NCI-H146 treated with DMSO at 0.1 percent for 48 hours (cell line): ENCODE results near the gene RPTOR.
A peak's percentile ranks its signal among the peaks of the same experiment; 100 is the strongest.

ENCODE experiments used
- DNase-seq: peaks from one replicate; lab custom pipeline; 2025; ENCODE audit not compliant: unreplicated experiment; lab: John Stamatoyannopoulos, UW

Gene RPTOR

DNA sequence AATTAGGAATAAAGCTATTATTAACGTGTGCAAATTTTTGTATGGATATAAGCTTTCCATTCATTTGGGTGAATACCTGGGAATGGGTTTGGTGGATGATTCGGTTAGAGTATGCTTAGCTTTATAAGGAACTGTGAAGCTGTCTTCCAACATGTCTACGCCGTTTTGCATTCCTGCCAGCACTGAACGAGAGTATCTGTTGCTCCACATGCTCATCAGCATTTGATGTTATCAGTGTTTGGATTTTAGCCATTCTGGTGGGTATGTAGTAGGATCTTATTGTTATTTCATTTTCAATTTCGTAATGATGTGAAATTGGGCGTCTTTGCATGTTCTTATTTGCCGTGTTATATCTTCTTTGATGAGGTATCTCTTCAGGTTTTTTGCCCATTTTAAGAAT is 168.0 kb downstream of the RPTOR start:
- no peak for DNase-seq

DNA sequence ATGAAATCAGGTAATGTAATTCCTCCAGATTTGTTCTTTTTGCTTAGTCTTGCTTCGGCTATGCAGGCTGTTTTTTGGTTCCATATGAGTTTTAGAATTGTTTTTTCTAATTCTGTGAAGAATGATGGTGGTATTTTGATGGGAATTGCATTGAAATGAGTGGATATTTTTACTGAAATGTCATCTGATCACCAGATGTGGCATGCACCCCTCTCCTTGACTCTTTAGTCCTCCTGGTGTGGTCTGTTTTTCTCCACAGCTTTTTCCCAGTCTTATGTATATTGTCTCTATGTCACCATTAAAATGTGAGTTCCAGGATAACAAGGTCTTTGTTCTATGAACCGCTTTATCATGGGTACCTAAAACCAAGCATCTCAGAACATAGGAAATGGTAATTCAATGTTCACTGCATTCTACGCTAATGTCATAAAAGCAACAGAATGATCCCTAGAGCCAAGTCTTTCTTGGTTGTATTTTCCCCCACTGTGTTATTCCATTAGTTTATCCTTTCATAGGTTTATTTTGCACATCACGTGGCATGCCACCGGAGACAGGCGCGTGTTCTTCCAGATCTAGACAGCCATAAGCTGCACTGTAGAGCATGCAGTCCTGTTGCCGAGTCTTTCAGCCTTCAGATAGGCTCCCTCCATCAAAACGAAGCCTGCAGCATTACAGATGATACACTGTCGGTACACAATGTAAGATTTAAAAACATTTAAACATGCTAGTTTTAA is 172.5 kb downstream of the RPTOR start:
- DNase-seq: no peak

GRCh38 chr17:80717720-80718083 is 173.1 kb downstream of the RPTOR start:
- DNase-seq: no peak

DNA sequence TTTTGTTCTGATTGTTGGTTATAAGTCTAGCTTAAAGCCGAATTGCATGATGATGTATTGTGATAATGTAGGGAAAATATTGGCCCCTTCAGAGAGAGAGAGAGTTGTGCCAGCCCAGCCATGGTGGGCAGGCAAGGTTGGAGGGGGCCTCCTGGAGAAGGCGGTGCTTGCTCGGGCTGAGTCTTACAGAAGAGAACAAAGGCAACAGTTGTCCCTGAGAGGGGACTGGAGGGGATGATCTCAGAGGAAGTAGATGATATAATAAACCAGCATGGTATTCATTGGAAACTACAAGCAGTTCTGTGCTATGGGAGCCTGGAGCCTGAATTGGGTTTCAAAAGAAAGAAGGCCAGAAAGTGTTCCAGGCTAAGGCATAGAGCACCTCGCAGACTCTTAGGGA is 173.8 kb downstream of the RPTOR start:
- no peak for DNase-seq

GRCh38 chr17:80719449-80719848 is 174.8 kb downstream of the RPTOR start:
- DNase-seq: no peak

DNA sequence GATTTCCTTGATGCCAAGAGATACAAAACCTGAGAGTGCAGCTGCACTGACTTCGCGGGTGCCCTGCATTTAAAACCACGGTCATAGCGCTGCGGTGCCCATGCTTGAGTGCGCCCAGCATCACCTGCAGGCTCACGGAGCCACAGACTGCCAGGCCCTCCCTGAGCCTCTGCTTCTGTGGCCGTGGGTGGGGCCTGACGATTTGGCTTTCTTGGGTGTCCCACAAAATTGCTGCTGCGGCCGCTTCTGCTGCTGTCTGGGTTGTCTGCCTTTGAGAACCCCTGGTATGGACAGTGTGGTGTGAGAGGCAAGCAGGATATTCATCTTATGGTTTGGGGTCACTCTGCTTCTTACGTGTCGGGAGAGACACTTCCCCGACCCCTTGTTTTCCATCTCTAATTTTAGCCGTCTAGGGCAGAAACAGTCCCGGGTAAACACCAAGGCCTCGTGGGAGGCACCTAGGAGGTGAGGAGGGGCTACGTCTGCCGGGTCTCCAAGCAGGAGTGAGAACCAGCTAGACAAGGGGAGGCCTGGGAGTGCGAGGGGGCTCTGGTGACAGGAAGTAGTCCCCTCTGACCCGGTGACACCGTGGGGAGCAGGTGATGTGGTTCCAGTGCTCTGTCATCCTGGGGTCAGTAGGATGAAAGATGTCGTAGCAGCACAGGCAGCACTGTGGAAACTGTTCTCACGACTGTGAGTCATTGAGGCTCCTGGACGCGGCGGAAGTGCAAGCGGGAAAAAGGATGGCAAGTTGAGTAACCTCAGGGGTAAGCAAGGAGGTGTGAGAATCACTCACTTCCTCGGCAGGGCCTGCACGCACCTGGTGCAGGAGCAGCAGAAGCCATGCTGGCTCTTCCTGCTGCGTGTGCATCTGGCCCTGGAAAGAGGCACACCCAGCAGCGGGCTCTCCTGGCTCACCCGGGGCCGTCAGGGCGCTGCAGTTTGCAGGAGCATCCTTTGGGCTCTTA is 176.3 kb downstream of the RPTOR start:
- peak; percentile 18 for DNase-seq

DNA sequence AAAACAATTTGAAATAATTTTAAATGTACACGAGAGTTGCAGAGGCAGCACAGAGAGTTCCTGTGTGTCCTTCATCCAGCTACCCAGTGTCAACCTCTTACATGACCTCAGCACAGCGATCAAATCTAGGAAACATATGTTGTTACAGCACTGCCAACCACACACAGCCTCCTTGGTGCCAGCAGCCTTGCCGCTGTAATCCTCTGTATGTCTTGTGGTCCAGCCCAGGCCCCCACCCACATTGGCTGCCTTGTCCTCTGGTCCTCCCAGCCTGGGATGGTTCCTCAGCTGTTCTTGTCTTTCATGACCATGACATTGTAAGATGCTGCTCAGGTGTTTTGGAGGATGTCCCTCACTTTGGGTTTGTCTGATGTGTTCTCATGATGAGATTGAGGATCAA is 178.0 kb downstream of the RPTOR start:
- no peak for DNase-seq

DNA sequence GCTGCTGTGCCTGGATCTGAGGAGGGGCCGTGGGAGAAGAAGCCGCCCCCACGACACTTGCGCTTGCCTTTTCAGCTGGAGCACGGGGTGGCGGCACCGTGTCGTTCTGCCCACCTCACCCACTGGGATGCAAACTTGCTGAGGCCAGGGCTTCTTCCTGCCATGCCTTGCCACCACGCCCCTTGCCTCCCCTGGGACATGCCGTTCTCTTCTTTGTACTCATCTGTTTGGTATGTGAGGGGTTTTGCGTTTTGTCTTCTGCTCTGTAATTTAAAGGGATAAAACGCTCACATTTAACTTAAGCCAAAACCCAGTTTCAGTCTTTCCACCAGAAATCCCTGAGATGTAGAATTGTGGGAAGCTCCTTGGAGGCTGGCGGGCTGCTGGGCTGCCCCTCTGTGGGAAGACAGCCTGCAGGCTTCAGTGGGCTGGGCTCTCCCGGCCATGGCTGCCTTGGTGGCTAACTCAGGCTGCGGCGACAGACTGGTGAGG is 180.2 kb downstream of the RPTOR start:
- DNase-seq: no peak

DNA sequence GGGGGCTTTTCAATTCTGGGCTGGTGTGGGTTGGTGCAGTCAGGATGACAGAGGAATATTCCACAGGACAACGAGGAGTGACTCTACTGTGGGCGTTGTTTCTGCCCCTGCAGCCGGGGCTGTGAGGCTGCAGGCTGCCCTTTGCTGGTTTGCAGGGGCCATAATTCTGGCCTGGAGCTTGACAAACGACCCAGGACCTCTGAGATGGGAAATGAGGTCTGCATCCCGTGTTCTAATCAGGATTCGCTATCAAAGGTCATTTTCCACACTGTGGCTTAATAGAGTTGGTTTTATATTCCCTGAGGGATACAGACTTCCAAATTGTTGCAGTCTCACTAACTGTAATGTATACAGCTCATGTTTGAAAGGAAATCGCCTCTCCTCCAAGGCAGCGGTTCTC is 180.9 kb downstream of the RPTOR start:
- DNase-seq: no peak

DNA sequence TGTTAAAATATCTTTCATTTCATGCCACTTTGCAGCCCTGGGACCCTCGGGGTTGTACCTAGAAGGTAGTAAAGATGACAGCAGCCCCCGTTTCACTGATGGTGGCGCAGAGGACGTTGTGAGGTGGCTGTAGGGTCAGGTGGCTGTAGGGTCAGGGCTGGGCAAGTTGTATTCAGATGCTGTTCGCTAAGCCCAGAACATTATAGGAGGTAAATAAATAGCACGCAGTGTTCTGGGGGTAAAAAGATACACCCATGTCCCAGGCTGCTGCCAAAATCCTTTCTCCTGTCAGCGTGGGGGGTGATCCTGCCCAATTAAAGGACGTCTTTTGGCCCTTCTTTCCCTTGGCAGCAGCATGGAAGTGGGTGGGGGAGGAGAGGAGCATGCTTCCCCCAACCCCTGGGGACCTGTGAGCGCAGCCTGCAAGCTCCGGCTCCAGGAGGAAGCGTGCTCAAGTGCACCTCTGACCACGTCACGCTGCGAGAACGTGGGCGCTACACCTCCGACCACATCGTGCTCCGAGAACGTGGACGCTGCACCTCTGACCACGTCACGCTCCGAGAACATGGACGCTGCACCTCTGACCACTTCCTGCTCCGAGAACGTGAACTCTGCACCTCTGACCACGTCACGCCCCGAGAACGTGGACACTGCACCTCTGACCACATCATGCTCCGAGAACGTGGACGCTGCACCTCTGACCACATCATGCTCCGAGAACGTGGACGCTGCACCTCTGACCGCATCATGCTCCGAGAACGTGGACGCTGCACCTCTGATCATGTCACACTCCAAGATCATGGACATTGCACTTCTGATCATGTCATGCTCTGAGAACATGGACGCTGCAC is 182.1 kb downstream of the RPTOR start:
- DNase-seq: no peak

- DNase-seq: no peak
Observed at GRCh38 chr17:80727409-80727755, 182.7 kb downstream of the RPTOR start.

- no peak for DNase-seq
Observed at GRCh38 chr17:80729016-80729415, 184.4 kb downstream of the RPTOR start.

DNA sequence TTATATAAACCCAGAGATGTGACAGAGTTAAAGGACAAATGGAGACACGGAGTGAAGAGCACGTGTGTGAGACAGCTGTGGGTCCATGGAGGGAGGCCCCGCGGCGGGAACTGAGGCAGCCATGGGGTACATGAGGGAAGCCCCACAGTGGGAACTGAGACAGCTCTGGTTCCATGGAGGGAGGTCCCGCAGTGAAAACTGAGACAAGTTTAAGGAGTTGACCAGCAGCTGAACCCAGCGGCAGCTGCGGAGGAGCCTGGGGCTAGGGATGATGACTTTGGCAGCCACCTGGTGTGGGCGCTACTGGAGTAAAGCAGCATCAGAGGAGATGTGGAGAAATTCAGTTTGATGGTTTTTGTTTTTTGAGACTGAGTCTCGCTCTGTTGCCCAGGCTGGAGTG is 185.1 kb downstream of the RPTOR start:
- DNase-seq: no peak

DNA sequence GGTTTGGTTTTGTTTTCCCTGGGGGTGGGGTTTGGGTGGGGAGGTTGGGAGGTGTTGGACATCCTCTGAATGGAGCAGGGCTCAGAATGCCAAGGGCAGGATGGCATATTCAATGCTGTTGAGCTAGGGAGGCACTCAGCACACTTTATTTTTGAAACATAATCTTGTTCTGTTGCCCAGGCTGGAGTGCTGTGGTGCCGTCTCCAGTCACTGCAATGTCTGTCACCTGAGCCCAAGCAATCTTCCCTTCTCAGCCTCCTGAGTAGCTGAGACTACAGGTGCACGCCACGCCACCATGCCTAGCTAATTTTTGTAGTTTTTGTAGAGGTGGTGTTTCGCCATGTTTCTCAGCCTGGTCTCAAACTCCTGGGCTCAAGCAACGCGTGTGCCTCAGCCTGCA is 186.1 kb downstream of the RPTOR start:
- DNase-seq: no peak

DNA sequence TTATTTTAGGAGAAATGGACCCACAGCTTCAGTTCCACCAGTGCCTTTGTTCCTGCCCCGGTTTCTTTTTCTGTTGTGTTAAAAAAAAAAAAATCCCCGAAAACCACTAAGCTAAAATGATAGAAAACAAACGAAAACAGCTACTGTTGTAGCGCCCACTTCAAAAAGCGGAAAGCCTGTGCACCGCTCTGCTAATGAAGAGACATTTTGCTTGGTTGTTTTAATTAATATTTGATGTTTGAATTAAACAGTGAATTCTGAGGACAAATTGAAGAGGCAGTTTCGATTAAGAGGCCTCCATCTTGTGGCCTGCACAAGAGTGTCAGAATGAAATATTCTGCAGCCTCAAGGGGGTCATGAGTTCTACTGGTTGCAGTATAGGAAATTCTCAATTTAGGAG is 186.7 kb downstream of the RPTOR start:
- DNase-seq: no peak

DNA sequence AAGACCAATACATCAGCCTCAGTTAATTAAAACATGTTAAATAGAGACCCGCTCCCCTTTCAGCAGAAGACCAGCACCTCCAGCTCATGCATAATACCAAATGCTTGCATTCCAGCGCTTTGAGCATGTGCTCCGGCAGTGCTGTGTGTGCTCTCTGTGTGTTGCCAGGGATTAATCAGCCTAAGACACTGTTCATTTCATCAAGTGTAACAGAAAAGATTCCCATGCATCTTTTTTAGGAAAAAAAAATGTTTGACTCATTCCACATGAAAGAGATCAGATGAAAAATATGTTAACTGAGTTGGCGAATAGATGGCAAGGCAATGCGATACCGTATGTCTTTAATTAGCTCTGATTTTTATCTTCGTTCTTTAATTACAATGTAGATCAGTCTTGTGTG is 187.6 kb downstream of the RPTOR start:
- no peak for DNase-seq

- peak; percentile 90 for DNase-seq
Observed at GRCh38 chr17:80737106-80738019, 192.7 kb downstream of the RPTOR start.

DNA sequence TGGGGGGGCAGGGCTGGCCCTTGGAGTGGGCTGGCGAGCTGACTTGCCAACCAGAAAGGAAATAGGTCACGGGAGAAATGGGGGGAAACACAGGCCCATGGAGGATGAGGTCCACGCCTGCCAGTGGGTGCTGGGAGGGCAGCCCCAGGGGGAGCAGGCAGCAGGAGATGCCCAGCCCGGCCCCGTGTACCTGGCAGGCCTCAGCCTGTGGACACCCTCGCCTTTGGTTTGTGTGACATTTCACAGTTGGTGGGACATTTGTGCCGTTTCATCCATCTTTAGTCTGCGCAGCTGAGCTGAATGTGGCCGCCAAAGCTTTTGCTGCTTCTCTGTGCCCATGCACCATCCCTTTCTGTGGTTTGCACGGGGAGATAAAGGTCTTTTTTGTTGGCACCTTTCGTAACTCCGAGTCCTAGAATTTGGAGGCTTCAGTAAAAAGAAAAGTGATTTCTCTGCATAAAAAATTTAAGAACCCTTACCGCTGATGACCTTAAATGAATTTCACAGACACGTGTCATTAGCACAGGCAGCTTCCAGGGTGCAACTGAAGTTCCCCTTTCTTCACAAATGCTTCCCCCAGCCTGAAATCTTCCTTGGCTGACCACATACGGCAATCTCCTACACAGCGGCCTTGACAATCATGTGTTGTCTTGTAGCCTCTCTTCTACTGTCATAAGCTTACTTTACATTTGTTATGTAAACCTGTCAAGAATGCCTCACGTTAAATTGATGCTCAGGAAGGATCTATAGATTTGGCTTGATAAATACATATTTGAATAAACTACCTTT is 193.6 kb downstream of the RPTOR start:
- DNase-seq: no peak

DNA sequence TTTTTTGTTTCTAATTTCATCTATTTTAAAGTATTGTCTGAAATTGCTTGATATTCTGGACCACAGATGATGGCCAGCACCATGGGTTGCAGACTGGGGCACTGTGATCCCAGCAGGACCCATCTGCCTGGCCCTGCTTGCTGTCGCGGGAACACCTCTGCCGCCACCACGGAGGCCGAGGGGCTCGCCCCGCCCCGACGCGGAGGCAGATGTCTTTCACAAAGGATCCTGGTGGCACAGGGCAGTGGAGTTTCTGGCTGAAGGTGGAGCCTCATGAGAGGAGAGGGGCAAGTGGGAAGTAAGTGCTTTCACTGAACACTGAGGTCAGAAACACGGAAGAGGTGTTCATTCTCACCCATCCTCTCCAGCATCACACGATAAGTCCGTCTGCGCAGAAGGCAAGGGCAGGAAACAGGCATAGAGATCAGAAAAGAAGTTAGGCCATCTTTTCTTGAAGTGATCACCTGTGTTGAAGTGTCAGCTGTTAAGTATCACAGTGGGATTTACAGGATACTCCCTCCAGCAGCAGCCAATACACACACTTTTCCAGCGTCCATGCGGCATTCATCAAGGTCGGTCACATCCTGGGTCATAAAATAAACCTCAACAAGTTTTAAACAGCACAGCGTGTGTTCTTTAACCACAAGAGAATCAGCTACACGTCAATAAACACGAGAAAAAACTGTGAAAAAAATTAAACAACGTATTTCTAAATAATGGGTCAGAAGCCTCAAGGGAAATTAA is 194.5 kb downstream of the RPTOR start:
- DNase-seq: no peak
